Hepatocyte (in vitro differentiated cells): ENCODE measurements around the gene DKK3.

ENCODE experiments used
- CTCF ChIP-seq: fragments of 200-600 bp; sonication (generic); IDR thresholded peaks from 2 replicates; pipeline ENCODE4 v1.5.1; 2016; ENCODE audit warnings: antibody characterized with exemption, mild to moderate bottlenecking; ENCODE audit not compliant: poor library complexity
- EZH2 ChIP-seq: fragments of 200-600 bp; sonication (generic); IDR thresholded peaks from 2 replicates; pipeline ENCODE4 v1.6.1; 2016; ENCODE audit warnings: antibody characterized with exemption, mild to moderate bottlenecking, borderline replicate concordance
- EZH2phosphoT487 ChIP-seq: fragments of 200-600 bp; sonication (generic); IDR thresholded peaks from one replicate; pipeline ENCODE4 v1.6.1; 2018; ENCODE audit warnings: antibody characterized with exemption, mild to moderate bottlenecking, low read depth, moderate library complexity; ENCODE audit not compliant: unreplicated experiment, severe bottlenecking

DNA sequence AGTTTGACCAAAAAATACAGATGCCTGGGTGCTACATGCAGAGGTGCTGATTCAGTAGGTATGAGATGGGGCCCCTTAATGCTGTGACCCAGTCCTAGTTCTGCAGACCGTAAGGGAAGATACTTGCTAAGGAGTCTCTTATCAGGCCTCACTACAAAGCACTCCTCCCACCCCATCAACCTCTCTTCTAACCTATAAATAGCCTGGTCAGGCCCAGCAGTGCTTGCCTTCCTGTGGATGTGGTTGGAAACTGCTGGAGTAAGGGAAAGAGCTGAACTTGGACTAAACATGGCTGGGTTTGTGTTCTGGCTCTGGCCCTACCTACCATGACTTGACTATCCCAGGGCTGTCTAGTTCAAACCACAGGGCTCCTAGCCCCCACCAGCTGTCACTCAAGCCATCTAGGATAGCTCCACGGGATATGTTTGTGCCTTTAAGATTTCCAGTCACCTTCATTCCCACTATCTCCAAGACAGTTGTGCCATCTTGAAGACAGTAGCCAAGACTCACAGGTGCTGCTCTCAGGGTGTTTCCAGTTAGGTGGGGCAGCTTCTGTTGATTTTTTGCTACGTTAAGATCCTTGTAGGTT, 9.5 kb upstream of the DKK3 start:
- TF ChIP-seq CTCF: no peak
- no peak for TF ChIP-seq EZH2
- TF ChIP-seq EZH2phosphoT487: no peak
